ENCODE measurements around the gene EPB41. TPM values are rescaled to one million over a fixed set of nuclear protein-coding genes. Genes with fewer than 3 reads are reported as not detected.

EPB41 gene
- total and polyA plus RNA-seq, 3 experiments from 2014 or later: 89.9 to 96.2 (median 93.6) TPM

DNA sequence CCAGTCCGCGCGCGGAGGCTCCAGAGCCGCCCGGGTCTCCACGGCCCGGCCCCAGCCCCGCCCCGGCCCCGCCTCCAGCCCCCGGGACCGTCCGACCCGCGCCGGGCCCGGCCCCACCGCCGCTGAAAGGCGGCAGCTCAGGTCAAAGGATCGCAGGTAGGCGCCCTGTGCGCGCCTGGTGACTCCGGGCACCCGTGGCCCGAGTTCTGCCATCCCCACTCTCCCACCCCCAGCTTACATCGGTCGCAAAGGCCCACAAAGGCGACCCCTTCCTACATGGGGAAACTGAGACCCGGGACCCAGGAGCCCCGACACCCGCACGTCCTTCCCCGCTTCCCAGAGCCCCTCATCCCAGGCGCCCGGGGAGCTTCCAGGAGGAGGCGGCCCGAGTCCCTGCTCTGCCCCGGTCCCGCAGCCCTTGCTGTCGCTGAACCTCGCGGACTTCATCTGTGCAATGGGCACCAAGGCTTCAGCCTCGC, 209.6 kb downstream of the EPB41 start, which contains the start of gene TMEM200B:
TSS of gene TMEM200B (minus strand) at position 17 of the 479 bp plus-strand sequence. CDS start 2,075 bp downstream, outside the sequence.
- Histone ChIP-seq H3K9me3 (ENCODE audit: low read length) (no peaks in the 10 kb centered on the region), H3K36me3 (ENCODE audit: insufficient read depth, low read length) (no peaks in the 10 kb centered on the region), H3K4me3 (ENCODE audit: low read length) (peak within 1 kb of the TSS; percentile 43), H3K27ac (ENCODE audit: low read depth, low read length) (no peak within 1 kb of the TSS), H3K4me1 (ENCODE audit: insufficient read depth, low read length) (peaks cover 20% of the 10 kb centered on the region), H3K27me3 (ENCODE audit: insufficient read depth, low read length, poor library complexity, severe bottlenecking) (peaks cover 8% of the 10 kb centered on the region)
- POLR2A ChIA-PET: interaction anchor here (0.9 to 5.0 kb wide), 2 partner anchors 18 to 57 kb away, joined by 3 to 15 read pairs; partner anchors contain the start of gene SRSF4
- peaks cover 6 to 26% (median 14%) of the 10 kb centered on the region in 3 donors for H3K4me1 Mint-ChIP-seq
- peak in 1 of 5 donors; percentile 10 for DNase-seq
- peaks cover 0 to 10% (median 4%) of the 10 kb centered on the region in 3 donors for H3K36me3 Mint-ChIP-seq
- H3K9me3 Mint-ChIP-seq: no peaks in the 10 kb centered on the region
- H3K4me3 Mint-ChIP-seq: peak within 1 kb of the TSS; percentile 52 to 87 (median 77)
- CTCF ChIA-PET: interaction anchor here (0.8 to 1.9 kb wide), 4 partner anchors 58 to 242 kb away, joined by 3 to 5 read pairs (median 4); partner anchors contain the start of gene SRSF4
- H3K27me3 Mint-ChIP-seq: peaks cover 15 to 23% of the 10 kb centered on the region in 2 donors
- H3K27ac Mint-ChIP-seq: peak within 1 kb of the TSS in 2 of 8 donors; percentile 6 to 47

DNA sequence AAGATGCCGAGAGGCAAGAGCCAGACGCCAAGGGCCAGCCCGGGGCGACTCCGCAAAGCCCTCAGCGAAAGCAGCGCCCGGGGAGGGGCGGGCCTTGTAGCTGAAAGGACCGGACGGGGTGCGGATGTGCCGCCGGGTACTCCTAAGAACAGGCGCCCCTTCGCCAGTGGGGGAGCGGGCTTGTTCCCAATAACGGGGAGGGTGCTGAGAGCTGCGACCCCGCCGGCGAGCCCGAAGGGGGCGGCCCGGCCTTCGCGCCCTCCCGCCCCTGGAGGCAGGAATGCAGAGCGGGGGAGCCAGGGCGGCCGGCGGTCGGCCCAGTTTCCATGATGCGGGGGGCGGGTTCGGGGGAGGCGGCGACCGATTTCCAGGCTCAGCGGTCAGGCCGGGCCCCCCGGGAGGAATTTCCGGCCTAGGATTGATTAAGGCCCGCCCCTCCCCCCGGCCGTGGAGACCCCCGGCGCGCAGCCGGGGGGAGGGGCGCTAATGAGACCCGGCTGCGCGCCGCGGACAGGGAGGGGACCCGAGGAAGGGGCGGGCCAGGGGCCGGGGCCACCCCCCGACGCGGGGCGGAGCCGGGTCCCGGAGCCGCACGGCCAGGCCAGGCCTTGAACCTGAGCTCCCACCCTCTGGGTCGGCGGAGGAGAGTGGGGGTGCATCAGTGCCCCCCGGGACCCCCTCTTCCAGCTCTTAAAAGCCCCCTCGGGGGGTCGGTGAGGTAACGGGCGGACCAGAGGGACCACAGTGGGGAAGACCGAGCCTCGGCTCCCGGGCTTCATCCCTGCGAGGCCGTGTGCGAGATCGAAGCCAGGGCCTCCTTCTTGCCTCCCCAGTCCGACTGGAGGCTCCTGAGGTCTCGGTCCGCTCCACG, 210.2 kb downstream of the EPB41 start:
- Histone ChIP-seq H3K4me3 (ENCODE audit: low read length) (peak overlapping the region; percentile 43), H3K4me1 (ENCODE audit: insufficient read depth, low read length) (peaks cover 20% of the 10 kb centered on the region), H3K27me3 (ENCODE audit: insufficient read depth, low read length, poor library complexity, severe bottlenecking) (peaks cover 8% of the 10 kb centered on the region), H3K9me3 (ENCODE audit: low read length) (no peaks in the 10 kb centered on the region), H3K27ac (ENCODE audit: low read depth, low read length) (no peak overlapping the region), H3K36me3 (ENCODE audit: insufficient read depth, low read length) (no peaks in the 10 kb centered on the region)
- Mint-ChIP-seq H3K9me3 (no peaks in the 10 kb centered on the region), H3K4me3 (peak overlapping the region; percentile 52 to 87 (median 72)), H3K36me3 (peaks cover 0 to 4% (median 0%) of the 10 kb centered on the region in 3 donors), H3K27ac (peak overlapping the region in 1 of 8 donors; percentile 47), H3K27me3 (peaks cover 15 to 23% of the 10 kb centered on the region in 2 donors), H3K4me1 (peaks cover 6 to 26% (median 14%) of the 10 kb centered on the region in 3 donors)
- CTCF ChIA-PET: interaction anchor here (0.8 to 1.9 kb wide), 4 partner anchors 57 to 243 kb away, joined by 3 to 5 read pairs (median 4); partner anchors contain the start of gene SRSF4
- POLR2A ChIA-PET: interaction anchor here (0.9 to 5.0 kb wide), 2 partner anchors 17 to 57 kb away, joined by 3 to 15 read pairs; partner anchors contain the start of gene SRSF4
- DNase-seq: peak; percentile 37 to 66 (median 38)

DNA sequence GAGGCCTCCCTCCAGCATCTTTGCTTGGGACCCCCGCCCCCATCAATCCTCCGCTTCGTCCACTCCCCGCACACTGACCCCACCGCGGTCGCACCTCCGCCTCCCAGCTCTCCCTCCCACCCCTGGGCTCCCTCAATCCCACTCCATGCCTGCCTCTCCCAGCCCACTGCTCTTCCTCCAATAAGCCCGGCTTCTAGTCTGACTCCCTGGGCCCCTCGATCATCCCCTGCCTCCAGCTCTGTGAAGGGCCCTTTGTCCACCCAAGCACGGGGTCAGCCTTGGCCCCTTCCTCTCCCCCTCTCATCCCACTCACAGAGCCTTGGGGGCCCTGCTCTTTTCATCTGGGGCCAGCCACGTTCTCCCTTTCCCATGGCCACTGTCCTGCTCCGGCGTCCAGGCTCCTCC, 210.9 kb downstream of the EPB41 start:
- Mint-ChIP-seq H3K4me3 (peak overlapping the region; percentile 68 to 92 (median 80)), H3K27ac (peak overlapping the region in 2 of 8 donors; percentile 42 to 76), H3K9me3 (no peaks in the 10 kb centered on the region), H3K27me3 (peaks cover 19 to 23% of the 10 kb centered on the region in 2 donors), H3K4me1 (peaks cover 6 to 24% (median 12%) of the 10 kb centered on the region in 3 donors), H3K36me3 (no peaks in the 10 kb centered on the region)
- ChIA-PET CTCF (interaction anchor here (1.5 to 1.9 kb wide), 2 partner anchors 72 to 77 kb away, joined by 4 to 5 read pairs; no protein-coding TSS in a partner anchor), POLR2A (interaction anchor here (5.0 kb wide), 1 partner anchor 56 kb away, joined by 15 read pairs; the partner anchor contains the start of gene SRSF4)
- Histone ChIP-seq H3K27me3 (ENCODE audit: insufficient read depth, low read length, poor library complexity, severe bottlenecking) (peaks cover 8% of the 10 kb centered on the region), H3K27ac (ENCODE audit: low read depth, low read length) (no peak overlapping the region), H3K36me3 (ENCODE audit: insufficient read depth, low read length) (no peaks in the 10 kb centered on the region), H3K4me3 (ENCODE audit: low read length) (no peak overlapping the region), H3K9me3 (ENCODE audit: low read length) (no peaks in the 10 kb centered on the region), H3K4me1 (ENCODE audit: insufficient read depth, low read length) (peaks cover 20% of the 10 kb centered on the region)
- no peak for DNase-seq

DNA sequence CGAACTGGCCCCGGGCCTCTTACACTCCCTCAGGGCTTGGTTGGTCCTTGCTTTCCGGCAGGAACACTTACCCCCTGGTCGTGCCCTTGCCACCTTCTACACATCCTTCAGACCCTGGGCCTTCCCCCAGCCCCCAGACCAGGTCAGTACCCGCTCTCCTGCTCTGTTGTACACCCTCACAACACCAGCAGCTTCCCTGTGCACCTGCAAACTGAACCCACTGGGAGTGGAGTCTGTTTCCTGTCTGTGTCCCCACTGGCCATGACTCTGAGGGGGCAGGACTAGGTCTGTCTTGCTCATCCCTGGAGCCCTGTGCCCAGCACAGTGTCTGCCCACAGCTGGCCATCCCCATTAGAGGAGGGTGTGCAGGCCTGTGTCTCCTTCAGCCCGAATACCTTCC, 211.4 kb downstream of the EPB41 start:
- no peaks in the 10 kb centered on the region for H3K9me3 ChIP-seq (ENCODE audit: low read length)
- H3K27me3 ChIP-seq (ENCODE audit: insufficient read depth, low read length, poor library complexity, severe bottlenecking): peaks cover 8% of the 10 kb centered on the region
- no peak for DNase-seq
- H3K36me3 Mint-ChIP-seq: no peaks in the 10 kb centered on the region
- H3K9me3 Mint-ChIP-seq: no peaks in the 10 kb centered on the region
- peak overlapping the region in 4 of 8 donors; percentile 48 to 76 (median 54) for H3K27ac Mint-ChIP-seq
- peak overlapping the region; percentile 68 to 92 (median 80) for H3K4me3 Mint-ChIP-seq
- no peaks in the 10 kb centered on the region for H3K36me3 ChIP-seq (ENCODE audit: insufficient read depth, low read length)
- ChIA-PET POLR2A (no interaction called here), CTCF (no interaction called here)
- H3K4me3 ChIP-seq (ENCODE audit: low read length): no peak overlapping the region
- H3K4me1 Mint-ChIP-seq: peaks cover 6 to 21% (median 12%) of the 10 kb centered on the region in 3 donors
- H3K27me3 Mint-ChIP-seq: peaks cover 19 to 21% of the 10 kb centered on the region in 2 donors
- peaks cover 20% of the 10 kb centered on the region for H3K4me1 ChIP-seq (ENCODE audit: insufficient read depth, low read length)
- H3K27ac ChIP-seq (ENCODE audit: low read depth, low read length): no peak overlapping the region

DNA sequence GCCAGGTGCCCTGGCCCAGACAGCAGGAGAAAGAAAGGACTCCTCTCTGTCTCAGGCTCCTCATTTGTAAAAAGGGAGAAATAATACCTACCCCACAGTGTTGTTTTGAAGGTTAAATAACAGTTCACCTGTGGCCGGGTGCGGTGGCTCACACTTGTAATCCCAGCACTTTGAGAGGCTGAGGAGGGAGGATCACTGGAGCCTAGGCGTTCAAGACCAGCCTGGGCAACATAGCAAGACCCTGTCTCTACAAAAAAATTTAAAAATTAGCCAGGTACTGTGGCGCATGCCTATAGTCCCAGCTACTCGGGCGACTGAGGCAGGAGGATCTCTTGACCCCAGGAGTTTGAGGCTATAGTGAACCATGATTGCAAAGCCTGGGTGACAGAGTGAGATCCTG, 211.8 kb downstream of the EPB41 start:
- CTCF ChIA-PET: no interaction called here

DNA sequence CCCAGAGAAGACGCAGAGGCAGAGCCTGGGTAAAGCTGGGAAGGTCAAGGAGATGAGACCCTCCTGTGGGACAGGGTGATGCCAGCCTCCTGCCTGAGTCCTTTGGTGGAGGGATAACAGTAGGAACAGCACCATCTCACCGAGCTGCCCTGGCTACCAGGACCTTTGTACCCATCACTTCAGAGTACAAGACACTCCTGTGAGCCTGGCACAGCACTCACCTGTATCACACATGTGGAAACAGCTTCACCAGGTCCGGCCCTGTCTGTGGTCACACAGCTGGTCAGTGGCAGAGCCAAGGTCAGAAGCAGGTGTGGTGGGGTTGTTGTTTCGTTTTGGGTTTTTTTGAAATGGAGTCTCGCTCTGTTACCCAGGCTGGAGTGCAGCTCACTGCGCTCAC, 214.4 kb downstream of the EPB41 start:
- Mint-ChIP-seq H3K9me3 (no peaks in the 10 kb centered on the region), H3K4me1 (peaks cover 6 to 9% (median 8%) of the 10 kb centered on the region in 3 donors), H3K4me3 (no peak overlapping the region), H3K27ac (no peak overlapping the region), H3K27me3 (peaks cover 13 to 21% of the 10 kb centered on the region in 2 donors), H3K36me3 (no peaks in the 10 kb centered on the region)
- H3K9me3 ChIP-seq (ENCODE audit: low read length): no peaks in the 10 kb centered on the region
- ChIA-PET POLR2A (no interaction called here), CTCF (interaction anchor here (0.9 kb wide), 1 partner anchor 9 kb away, joined by 3 read pairs; no protein-coding TSS in a partner anchor)
- no peak overlapping the region for H3K4me3 ChIP-seq (ENCODE audit: low read length)
- H3K27me3 ChIP-seq (ENCODE audit: insufficient read depth, low read length, poor library complexity, severe bottlenecking): no peaks in the 10 kb centered on the region
- peak in 1 of 5 donors; percentile 35 for DNase-seq
- no peak overlapping the region for H3K27ac ChIP-seq (ENCODE audit: low read depth, low read length)
- H3K4me1 ChIP-seq (ENCODE audit: insufficient read depth, low read length): peaks cover 3% of the 10 kb centered on the region
- no peaks in the 10 kb centered on the region for H3K36me3 ChIP-seq (ENCODE audit: insufficient read depth, low read length)

More for the DNA sequence above, 211.8 kb downstream of the EPB41 start:
- Mint-ChIP-seq H3K27ac (peak overlapping the region in 2 of 8 donors; percentile 49 to 76), H3K36me3 (no peaks in the 10 kb centered on the region), H3K4me1 (peaks cover 6 to 21% (median 12%) of the 10 kb centered on the region in 3 donors), H3K9me3 (no peaks in the 10 kb centered on the region), H3K4me3 (peak overlapping the region; percentile 68 to 92 (median 80)), H3K27me3 (peaks cover 18 to 21% of the 10 kb centered on the region in 2 donors)
- H3K4me3 ChIP-seq (ENCODE audit: low read length): no peak overlapping the region
- H3K9me3 ChIP-seq (ENCODE audit: low read length): no peaks in the 10 kb centered on the region
- POLR2A ChIA-PET: interaction anchor here (1.1 kb wide), 1 partner anchor 55 kb away, joined by 4 read pairs; the partner anchor contains the start of gene SRSF4
- H3K36me3 ChIP-seq (ENCODE audit: insufficient read depth, low read length): no peaks in the 10 kb centered on the region
- peaks cover 8% of the 10 kb centered on the region for H3K27me3 ChIP-seq (ENCODE audit: insufficient read depth, low read length, poor library complexity, severe bottlenecking)
- H3K4me1 ChIP-seq (ENCODE audit: insufficient read depth, low read length): peaks cover 20% of the 10 kb centered on the region
- H3K27ac ChIP-seq (ENCODE audit: low read depth, low read length): no peak overlapping the region
- no peak for DNase-seq

DNA sequence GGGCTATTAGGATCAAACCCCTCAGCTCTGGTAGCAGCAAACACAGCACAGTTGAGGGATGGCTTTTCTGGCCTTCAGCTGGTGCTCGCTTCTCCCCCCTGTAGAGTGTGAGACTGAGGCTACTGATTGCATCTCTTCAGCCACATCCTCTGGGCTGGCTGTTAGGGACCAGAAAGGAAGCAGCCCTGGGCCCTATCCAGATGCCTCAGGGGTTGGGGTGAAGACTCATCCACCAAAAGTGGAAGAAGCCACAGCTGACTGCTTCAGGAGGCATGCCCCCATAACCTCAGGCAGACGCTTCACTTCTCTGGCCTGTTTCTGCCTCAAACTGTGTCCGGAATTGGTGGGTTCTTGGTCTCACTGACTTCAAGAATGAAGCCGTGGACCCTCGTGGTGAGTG, 215.5 kb downstream of the EPB41 start:
- Histone ChIP-seq H3K27ac (ENCODE audit: low read depth, low read length) (no peak overlapping the region), H3K36me3 (ENCODE audit: insufficient read depth, low read length) (no peaks in the 10 kb centered on the region), H3K4me3 (ENCODE audit: low read length) (no peak overlapping the region), H3K4me1 (ENCODE audit: insufficient read depth, low read length) (no peaks in the 10 kb centered on the region), H3K27me3 (ENCODE audit: insufficient read depth, low read length, poor library complexity, severe bottlenecking) (no peaks in the 10 kb centered on the region), H3K9me3 (ENCODE audit: low read length) (no peaks in the 10 kb centered on the region)
- H3K4me1 Mint-ChIP-seq: peaks cover 6 to 11% (median 8%) of the 10 kb centered on the region in 3 donors
- ChIA-PET POLR2A (interaction anchor here (0.6 kb wide), 1 partner anchor 31 kb away, joined by 8 read pairs; no protein-coding TSS in a partner anchor), CTCF (interaction anchor here (0.8 kb wide), 1 partner anchor 72 kb away, joined by 3 read pairs; no protein-coding TSS in a partner anchor)
- no peaks in the 10 kb centered on the region for H3K36me3 Mint-ChIP-seq
- DNase-seq: no peak
- no peak overlapping the region for H3K4me3 Mint-ChIP-seq
- H3K27ac Mint-ChIP-seq: no peak overlapping the region
- H3K9me3 Mint-ChIP-seq: no peaks in the 10 kb centered on the region
- H3K27me3 Mint-ChIP-seq: peaks cover 16 to 21% of the 10 kb centered on the region in 2 donors

All from CD8-positive, alpha-beta memory T cell (primary cell).